Pancreas (tissue), 10 donors: ENCODE measurements around the gene AMH. TPM values are rescaled to one million over a fixed set of nuclear protein-coding genes. Genes with fewer than 3 reads are reported as not detected.

Experiments
- ATAC-seq, 4 donors: fragments of 200-7000 bp; cut with Tn5 transposase; one replicate each; pipeline versions ENCODE4 v1.8.0 to v1.9.1; 2020; ENCODE audit warnings: mild to moderate bottlenecking in 4 of 4, moderate library complexity in 4 of 4
- DNase-seq, 6 donors: peaks; one replicate each; pipeline ENCODE4 v3.0.0-alpha.2; 2020
- FAIRE-seq: peaks from 2 replicates; lab custom pipeline; 2012; peaks lifted over from hg19 to GRCh38; lab: Jason Lieb, UNC
- H3K27ac ChIP-seq, 4 donors: fragments of 200-600 bp; sonication (generic); 1 replicate in 3 of 4; 2 replicates in 1 of 4; pipeline versions ENCODE4 v1.5.0 to v1.8.0; 2020
- H3K27me3 ChIP-seq, 4 donors: fragments of 200-600 bp; one replicate each; pipeline ENCODE4 v1.8.0; 2021
- H3K36me3 ChIP-seq, 3 donors: fragments of 200-600 bp; sonication (generic) in 1 of 3; one replicate each; pipeline versions ENCODE4 v1.5.0 to v1.8.0; 2020 to 2021
- H3K4me1 ChIP-seq, 3 donors: fragments of 200-600 bp; one replicate each; pipeline ENCODE4 v1.8.0; 2021
- H3K4me3 ChIP-seq, 4 donors: fragments of 200-600 bp; sonication (generic) in 2 of 4; one replicate each; pipeline versions ENCODE4 v1.5.0 to v1.8.0; 2020 to 2021
- H3K9me3 ChIP-seq, 4 donors: fragments of 200-600 bp; one replicate each; pipeline ENCODE4 v1.8.0; 2021
- CTCF ChIP-seq, 4 donors: fragments of 200-600 bp; sonication (generic) in 3 of 4; IDR thresholded peaks; one replicate each; pipeline versions ENCODE4 v1.5.0 to v1.8.0; 2021; ENCODE audit warnings: antibody characterized with exemption in 4 of 4
- WGBS, 2 donors: extraction: QIAGEN DNeasy Blood & Tissue Kit; methylation state at CpG; one replicate each; pipeline ENCODE4 v1.1.7; 2013; 5-methylcytosine and 5-hydroxymethylcytosine counted together
- intact Hi-C, 3 donors: fragments of 100-400 bp; cut with DNase I; formaldehyde crosslinking; loops; one replicate each; pipeline versions ENCODE4 v1.11.1 to v1.14.2; 2022
- polyA plus RNA-seq, 2 donors: library from polyadenylated mRNA; stranded (reverse); fragments of 200-250 nt; gene quantifications; one replicate each; pipeline ENCODE4 v1.2.3, GENCODE V29; 2013
- total RNA-seq, 6 donors: library from RNA; stranded (reverse); fragmentation: NEBNext Ultra II Directional in 4 of 6; extraction: Animal tissue kit (Norgen Biotek cat#: 25700) in 4 of 6; gene quantifications; one replicate each; pipeline versions ENCODE4 v1.2.1 to v1.2.4, GENCODE V29; 2021 to 2023
- donor health status: healthy with polysubstance abuse.
- donor health status: DM: no; HTN: no; CAD: no; lungs with moderate emphysema.
- donor health status: DM: no; HTN: no; CAD: no.
- donor health status: control.
- donor health status: control.
- donor health status: Bipolar disorder and iron deficiency.
- donor health status: DM: yes; HTN: yes; CAD: no.
- donor health status: DM: no; HTN: no; CAD: no.
- donor health status: DM: no; HTN: no; CAD: no.
- donor health status: DM: yes; HTN: yes; CAD: no.

The AMH gene
- total and polyA plus RNA-seq, 8 donors = 1.4 to 9.5 (median 2.4) TPM

GRCh38 chr19:2288818-2289713, 39.9 kb downstream of the AMH start:
- intact Hi-C loops = no loop called here
- peak overlapping the region in 1 of 4 donors; percentile 39 for H3K4me3 ChIP-seq
- FAIRE-seq (no peak), ATAC-seq (no peak), DNase-seq (no peak)
- peak overlapping the region in 1 of 4 donors; percentile 23 for H3K27ac ChIP-seq
- peaks cover 0 to 37% (median 2%) of the 10 kb centered on the region in 4 donors for H3K27me3 ChIP-seq
- H3K9me3 ChIP-seq = no peaks in the 10 kb centered on the region
- no peaks in the 10 kb centered on the region for H3K36me3 ChIP-seq
- peaks cover 0 to 16% (median 6%) of the 10 kb centered on the region in 3 donors for H3K4me1 ChIP-seq
- WGBS, 2 donors = 48 to 58% methylated on average over 27 to 28 of the region's 28 CpGs
- no peak for TF ChIP-seq CTCF (IDR thresholded peaks at IDR 0.05)

- peak overlapping the region in 2 of 4 donors; percentile 16 to 39 for H3K4me3 ChIP-seq
- H3K27ac ChIP-seq = peak overlapping the region in 2 of 4 donors; percentile 23 to 47
- peaks cover 0 to 16% (median 6%) of the 10 kb centered on the region in 3 donors for H3K4me1 ChIP-seq
- no peaks in the 10 kb centered on the region for H3K9me3 ChIP-seq
- H3K27me3 ChIP-seq = peaks cover 0 to 37% (median 2%) of the 10 kb centered on the region in 4 donors
- intact Hi-C loops = no loop called here
- DNase-seq (no peak), ATAC-seq (peak in 3 of 4 donors; percentile 14 to 57 (median 32)), FAIRE-seq (no peak)
- WGBS, 2 donors = 2 to 3% methylated on average over 47 to 74 of the region's 74 CpGs
- no peak for TF ChIP-seq CTCF (IDR thresholded peaks at IDR 0.05)
- no peaks in the 10 kb centered on the region for H3K36me3 ChIP-seq
Observed at GRCh38 chr19:2289714-2290435, 40.8 kb downstream of the AMH start.

- no peak for FAIRE-seq
- Histone ChIP-seq H3K9me3 (no peaks in the 10 kb centered on the region), H3K4me1 (peaks cover 0 to 16% (median 6%) of the 10 kb centered on the region in 3 donors), H3K27me3 (peaks cover 0 to 37% (median 2%) of the 10 kb centered on the region in 4 donors), H3K27ac (peak overlapping the region in 1 of 4 donors; percentile 47), H3K36me3 (no peaks in the 10 kb centered on the region), H3K4me3 (peak overlapping the region in 2 of 4 donors; percentile 16 to 39)
- WGBS, 2 donors = 2% methylated on average over 69 to 82 of the region's 82 CpGs
- ATAC-seq = peak in 3 of 4 donors; percentile 28 to 63 (median 37)
- intact Hi-C loops = no loop called here
- no peak for TF ChIP-seq CTCF (IDR thresholded peaks at IDR 0.05)
- no peak for DNase-seq
Observed at GRCh38 chr19:2290441-2291184, 41.5 kb downstream of the AMH start.

- DNase-seq = no peak
- 1 to 4% methylated on average over 30 to 67 of the region's 67 CpGs for WGBS, 2 donors
- H3K4me3 ChIP-seq = peak overlapping the region in 2 of 4 donors; percentile 16 to 39
- peaks cover 0 to 37% (median 2%) of the 10 kb centered on the region in 4 donors for H3K27me3 ChIP-seq
- H3K9me3 ChIP-seq = no peaks in the 10 kb centered on the region
- no peak overlapping the region for H3K27ac ChIP-seq
- no peaks in the 10 kb centered on the region for H3K36me3 ChIP-seq
- TF ChIP-seq CTCF (IDR thresholded peaks at IDR 0.05) = no peak
- no peak for FAIRE-seq
- H3K4me1 ChIP-seq = peaks cover 0 to 16% (median 6%) of the 10 kb centered on the region in 3 donors
- intact Hi-C loops = no loop called here
- ATAC-seq = peak; percentile 11 to 25 (median 16)
Observed at GRCh38 chr19:2291185-2291751, 42.1 kb downstream of the AMH start.
